ENCODE data around the gene CCNQ.

GRCh38 chrX:153637121-153638040, 38.4 kb upstream of the CCNQ start:
- TF ChIP-seq, protein P1, sequence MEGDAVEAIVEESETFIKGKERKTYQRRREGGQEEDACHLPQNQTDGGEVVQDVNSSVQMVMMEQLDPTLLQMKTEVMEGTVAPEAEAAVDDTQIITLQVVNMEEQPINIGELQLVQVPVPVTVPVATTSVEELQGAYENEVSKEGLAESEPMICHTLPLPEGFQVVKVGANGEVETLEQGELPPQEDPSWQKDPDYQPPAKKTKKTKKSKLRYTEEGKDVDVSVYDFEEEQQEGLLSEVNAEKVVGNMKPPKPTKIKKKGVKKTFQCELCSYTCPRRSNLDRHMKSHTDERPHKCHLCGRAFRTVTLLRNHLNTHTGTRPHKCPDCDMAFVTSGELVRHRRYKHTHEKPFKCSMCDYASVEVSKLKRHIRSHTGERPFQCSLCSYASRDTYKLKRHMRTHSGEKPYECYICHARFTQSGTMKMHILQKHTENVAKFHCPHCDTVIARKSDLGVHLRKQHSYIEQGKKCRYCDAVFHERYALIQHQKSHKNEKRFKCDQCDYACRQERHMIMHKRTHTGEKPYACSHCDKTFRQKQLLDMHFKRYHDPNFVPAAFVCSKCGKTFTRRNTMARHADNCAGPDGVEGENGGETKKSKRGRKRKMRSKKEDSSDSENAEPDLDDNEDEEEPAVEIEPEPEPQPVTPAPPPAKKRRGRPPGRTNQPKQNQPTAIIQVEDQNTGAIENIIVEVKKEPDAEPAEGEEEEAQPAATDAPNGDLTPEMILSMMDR (optimal IDR thresholded peaks at IDR 0.05 in 1 of 3, IDR thresholded peaks at IDR 0.05 in 1 of 3, conservative IDR thresholded peaks at IDR 0.05 in 1 of 3; ENCODE audit: extremely low read depth in 1 of 3, insufficient read depth in 2 of 3, low read length in 3 of 3) = no peak
- no peak for TF ChIP-seq EZH2 (IDR thresholded peaks at IDR 0.05; ENCODE audit: low read length)
